Measurements from ENCODE around the gene CDX1. TPM values are rescaled to one million over a fixed set of nuclear protein-coding genes. Genes with fewer than 3 reads are reported as not detected.

CDX1 gene
- total RNA-seq, result 0.31 TPM

GRCh38 chr5:150166650-150167511, at the start of gene CDX1:
TSS of gene CDX1 (plus strand) at chr5:150166778. CDS start at chr5:150166877, 99 bp downstream.
- no peak for DNase-seq

DNA sequence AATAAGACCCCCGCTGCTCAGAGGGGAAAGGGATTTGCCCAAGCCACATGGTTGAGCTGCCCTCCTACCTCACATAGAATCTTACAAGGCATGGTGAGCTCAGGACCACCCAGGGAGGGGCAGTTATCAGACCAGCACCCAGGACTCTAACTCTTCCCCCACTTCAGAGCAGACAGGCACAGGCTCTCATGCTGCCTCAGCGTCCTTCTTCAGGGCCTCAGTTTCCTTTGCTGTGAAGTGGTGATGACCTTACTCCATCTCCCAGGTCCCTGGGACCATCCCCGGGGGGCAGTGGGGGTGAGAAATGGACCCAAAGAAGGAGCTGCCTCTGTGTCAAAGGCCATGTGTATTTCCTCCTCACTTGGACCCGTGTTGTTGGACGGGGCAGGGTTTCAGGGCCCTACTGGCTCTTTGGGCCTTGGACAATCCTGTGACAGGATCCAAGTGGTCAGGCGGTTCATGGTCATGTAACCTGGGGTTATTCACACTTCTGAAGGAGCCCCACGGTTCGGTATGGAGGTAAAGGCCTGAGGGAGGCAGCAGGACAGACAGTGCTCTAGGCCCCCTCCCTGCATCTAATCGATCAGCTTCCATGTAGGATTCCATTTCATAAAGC, 48.5 kb upstream of the CDX1 start:
- no peak for DNase-seq

GRCh38 chr5:150118561-150119229, 47.9 kb upstream of the CDX1 start:
- DNase-seq, result no peak

DNA sequence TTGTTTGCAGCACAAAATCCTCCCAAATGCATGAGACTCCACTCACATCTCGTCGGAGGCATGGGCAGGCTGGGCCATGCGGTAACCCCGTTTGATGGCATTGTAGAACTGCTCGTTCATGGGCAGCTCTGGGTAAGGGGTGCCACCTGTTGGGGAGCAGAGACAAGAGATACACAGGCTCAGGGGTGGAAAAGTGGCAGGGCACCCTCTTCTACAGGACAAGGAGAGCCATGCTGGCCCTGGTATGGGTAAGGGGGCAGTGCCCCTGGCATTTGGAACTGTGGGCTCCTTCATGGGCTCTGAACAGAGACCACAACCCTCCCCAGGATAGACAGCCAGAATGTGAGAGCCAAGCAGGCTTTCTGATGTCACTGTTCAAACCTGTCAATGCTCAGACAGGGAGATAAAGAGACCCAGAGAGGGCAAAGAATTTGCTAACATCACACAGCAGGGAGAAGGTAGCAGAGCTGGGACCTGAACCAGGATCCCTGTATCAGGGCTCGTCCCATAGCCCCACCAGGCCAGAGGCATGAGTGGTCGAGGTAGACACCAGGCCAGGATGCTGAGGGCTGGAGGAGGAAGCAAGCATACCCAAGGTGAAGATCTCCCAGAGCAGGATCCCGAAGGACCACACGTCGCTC, 47.0 kb upstream of the CDX1 start:
- no peak for DNase-seq

DNA sequence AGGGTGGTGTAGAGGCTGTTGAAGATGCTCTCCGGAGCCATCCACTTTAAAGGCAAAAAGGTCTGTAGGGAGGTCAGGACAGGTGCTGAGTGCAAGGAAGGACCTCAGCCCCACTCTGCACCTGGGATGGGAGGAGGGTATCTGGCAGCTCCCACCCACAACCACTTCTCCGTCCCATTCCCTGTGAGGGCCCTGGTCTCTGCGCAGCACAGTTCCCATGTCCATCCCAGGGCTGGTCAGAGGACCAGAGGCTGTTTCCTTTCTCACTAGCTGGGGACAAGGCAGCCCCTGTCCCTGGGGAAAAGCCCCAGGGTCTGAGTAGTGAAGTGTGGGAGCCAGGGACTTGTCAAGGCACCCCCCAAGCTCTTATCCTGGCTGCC, 46.5 kb upstream of the CDX1 start:
- no peak for DNase-seq

DNA sequence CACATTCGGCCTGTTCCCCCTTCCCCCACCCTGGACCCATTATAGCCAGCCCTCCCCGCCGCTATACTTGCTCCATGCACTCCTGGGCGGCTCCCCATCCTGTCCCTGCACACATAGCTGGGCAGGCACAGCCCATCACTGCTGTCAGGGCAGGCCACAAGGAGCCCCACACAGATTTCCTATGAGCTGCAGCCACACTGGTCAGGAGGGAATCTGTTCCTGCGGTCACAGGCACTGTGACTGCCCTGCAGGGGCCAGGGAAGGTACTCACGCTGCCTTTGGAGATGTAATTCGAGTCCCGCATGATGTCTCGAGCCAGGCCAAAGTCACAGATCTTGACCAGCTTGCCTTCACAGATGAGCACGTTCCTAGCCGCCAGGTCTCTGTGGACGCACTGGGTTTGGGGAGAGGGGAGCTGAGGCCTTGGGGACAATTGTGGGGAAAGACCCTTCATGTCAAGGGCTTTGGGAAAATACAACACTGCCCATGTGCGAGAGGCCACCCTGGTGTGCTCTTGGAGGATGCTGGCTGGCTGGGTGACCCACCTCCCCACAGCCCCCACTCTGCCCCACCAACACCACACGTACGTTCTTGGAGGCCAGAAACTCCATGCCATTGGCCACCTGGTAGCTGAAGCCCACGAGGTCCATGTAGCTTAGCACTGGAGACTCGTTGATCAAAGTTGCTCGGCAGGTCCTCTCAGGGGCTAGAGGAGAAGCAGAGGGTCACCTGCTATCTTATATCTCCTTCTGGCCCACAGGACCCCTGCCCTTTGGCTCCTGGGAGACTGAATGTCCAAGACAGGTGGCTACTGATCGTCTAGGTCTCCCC, 45.7 kb upstream of the CDX1 start:
- DNase-seq, result no peak

GRCh38 chr5:150121448-150122157, 45.0 kb upstream of the CDX1 start:
- no peak for DNase-seq

GRCh38 chr5:150122158-150122510, 44.4 kb upstream of the CDX1 start:
- DNase-seq, result no peak

DNA sequence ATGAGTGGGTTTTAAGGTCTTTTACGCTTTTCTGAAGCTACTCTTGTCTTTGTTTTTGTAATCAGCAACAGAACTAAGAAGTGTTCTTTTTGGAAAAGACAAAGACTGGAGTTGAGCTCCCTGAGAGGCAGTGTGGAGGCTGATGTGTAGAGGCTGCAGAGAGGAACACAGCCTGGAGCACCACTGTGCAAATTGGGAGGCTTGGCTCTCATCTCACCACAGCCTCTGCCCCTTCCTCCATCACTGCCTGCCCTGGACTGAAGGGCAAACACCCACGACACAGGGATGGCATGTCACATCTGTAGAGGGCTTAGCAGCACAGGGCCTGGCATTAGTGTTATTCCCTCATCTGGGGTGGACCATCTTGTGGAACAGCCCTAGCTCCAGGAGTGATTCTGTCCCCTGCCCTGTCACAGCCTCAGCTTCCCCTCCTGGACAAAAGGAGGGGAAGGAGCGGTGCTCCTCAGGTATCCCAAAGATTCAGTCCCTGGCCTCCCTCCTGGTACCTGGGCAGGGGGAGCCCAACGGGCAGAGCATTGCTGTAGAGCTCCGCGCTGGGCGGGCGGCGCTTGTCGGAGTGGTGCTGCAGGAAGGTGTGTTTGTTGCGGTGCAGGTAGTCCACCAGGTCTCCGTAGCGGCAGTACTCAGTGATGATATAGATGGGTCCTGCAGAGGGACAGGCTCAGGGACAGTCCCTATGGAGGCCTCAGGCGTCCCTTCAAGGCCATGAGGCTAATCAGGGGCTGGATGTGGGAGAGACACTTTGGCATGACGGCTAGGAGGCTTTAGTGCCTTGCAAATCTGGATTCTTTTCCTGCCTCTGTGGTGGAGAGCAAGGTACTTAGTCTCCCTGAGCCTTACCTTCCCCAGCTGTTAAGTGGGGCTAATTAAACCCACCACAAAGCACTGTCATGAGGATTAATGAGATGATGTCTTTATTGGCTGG, 43.8 kb upstream of the CDX1 start:
- DNase-seq, result no peak

DNA sequence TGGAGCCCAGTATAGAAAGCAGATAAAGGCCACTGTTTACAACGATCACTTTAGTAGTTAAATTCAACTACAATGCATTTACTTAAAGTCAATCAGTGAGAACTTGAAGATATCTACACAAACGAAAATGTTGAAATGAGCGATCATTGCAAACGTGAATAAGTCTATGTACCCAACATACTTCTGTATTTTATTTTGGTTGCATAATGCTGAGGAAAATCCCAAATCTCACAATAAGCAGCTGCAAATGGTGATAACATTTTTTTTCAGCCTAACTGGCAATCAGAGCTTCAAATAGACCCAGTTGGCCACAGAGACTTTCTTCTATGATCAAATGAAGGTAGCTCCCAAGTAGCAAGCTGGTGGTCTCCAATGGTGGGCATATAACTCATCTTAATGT, 43.0 kb upstream of the CDX1 start:
- DNase-seq, result no peak

DNA sequence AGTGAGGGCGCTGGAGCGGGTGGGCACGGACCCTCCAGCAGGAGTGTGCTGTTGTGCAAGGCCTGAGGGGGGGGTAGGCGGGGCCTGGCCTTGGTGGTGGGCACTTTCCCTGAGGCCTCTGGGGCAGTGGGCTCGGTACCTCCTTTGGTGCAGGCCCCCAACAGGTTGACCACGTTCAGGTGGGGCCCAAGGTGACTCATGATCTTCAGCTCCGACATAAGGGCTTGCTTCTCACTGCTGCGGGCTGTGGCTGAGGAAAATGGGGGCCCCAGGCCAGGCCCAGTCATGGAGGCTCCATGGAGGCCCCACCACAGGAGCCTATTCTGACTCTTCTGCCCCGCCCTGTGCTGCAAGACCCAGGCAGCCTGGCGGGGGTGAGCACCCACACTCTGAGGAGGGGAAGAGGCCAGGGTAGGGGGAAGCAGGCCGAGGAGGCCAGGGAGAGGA, 42.4 kb upstream of the CDX1 start:
- no peak for DNase-seq

GRCh38 chr5:150124596-150124995, 42.0 kb upstream of the CDX1 start:
- DNase-seq, result no peak

DNA sequence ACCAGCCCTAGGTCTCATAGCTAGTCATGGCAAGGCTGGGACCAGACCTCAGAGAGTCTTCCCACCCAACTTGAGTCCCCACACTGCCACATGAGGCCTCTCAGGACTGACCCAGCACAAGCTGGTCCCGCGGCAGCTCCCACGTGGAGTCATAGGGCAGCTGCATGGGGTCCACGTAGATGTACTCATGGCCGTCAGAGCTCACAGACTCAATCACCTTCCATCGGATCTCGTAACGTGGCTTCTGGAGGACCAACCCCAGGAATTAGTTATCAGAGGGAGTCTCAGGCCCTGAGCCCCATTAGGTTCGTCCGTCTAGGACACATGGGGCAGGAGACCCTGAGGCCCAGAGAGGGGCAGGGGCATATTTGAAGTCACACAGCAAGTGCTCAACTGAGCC, 41.2 kb upstream of the CDX1 start:
- no peak for DNase-seq

GRCh38 chr5:150126199-150126920, 40.2 kb upstream of the CDX1 start:
- DNase-seq, result no peak

- no peak for DNase-seq
Measured at GRCh38 chr5:150126921-150127265, 39.7 kb upstream of the CDX1 start.

- DNase-seq, result no peak
Measured at GRCh38 chr5:150129454-150129812, 37.1 kb upstream of the CDX1 start.

GRCh38 chr5:150129813-150130492, 36.6 kb upstream of the CDX1 start:
- DNase-seq, result peak; percentile 76

GRCh38 chr5:150130493-150130922, 36.1 kb upstream of the CDX1 start:
- DNase-seq, result no peak

DNA sequence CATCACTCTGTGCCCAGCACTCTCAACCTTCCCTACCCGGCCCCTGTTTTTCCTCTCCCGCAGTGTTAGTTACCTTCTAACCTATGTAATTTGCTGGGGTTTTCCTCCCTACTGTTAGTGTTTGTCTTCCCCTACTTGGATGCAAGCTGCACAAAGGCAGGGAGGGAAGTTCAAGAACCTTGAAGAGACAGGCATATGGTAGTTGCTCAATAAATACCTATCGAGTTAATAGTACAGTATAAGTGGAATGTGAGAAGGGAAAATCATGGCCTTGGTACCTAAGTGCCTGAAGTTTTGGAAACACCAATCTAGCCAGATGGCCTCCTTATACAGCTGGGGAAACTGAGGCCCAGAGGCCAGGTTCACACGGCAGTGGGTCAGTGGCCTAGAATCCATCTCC, 35.1 kb upstream of the CDX1 start:
- no peak for DNase-seq
